H1 (cell line): ENCODE results near the gene CENPB. TPM values are rescaled to one million over a fixed set of nuclear protein-coding genes. Genes with fewer than 3 reads are reported as not detected.

Source experiments
- CTCF ChIA-PET: fragments of 300-600 bp; sonication (Branson Sonifier 250); formaldehyde crosslinking; loops from one replicate; lab custom pipeline; 2021; ENCODE audit not compliant: partially characterized antibody; lab: Charles Lee
- POLR2A ChIA-PET: fragments of 300-600 bp; sonication (Branson Sonifier 250); formaldehyde crosslinking; loops from one replicate; lab custom pipeline; 2021; ENCODE audit warnings: inconsistent platforms; ENCODE audit not compliant: partially characterized antibody; lab: Charles Lee
- DNase-seq, 2 experiments: peaks; one replicate each; pipeline versions ENCODE4 v3.0.0 to v3.0.0-alpha.2; 2010 to 2022; ENCODE audit warnings: low spot score in 2 of 2, low read depth in 1 of 2, mixed read lengths in 1 of 2
- FAIRE-seq: peaks from 2 replicates; lab custom pipeline; 2011; peaks lifted over from hg19 to GRCh38; lab: Jason Lieb, UNC
- H2AFZ ChIP-seq: 2 replicates; pipeline ENCODE4 v1.8.1; 2012; ENCODE audit warnings: low read length, inconsistent platforms
- H2AK5ac ChIP-seq: 2 replicates; pipeline ENCODE4 v1.6.1; 2013; ENCODE audit warnings: low read depth, low read length
- H2BK120ac ChIP-seq: replicated peaks from 2 replicates; pipeline ENCODE3; 2013; ENCODE audit warnings: low read depth, low read length, inconsistent platforms
- H2BK12ac ChIP-seq: 2 replicates; pipeline ENCODE4 v1.6.1; 2013; ENCODE audit warnings: low read depth, low read length
- H2BK15ac ChIP-seq: 2 replicates; pipeline ENCODE4 v1.6.1; 2013; ENCODE audit warnings: low read length
- H2BK20ac ChIP-seq: 2 replicates; pipeline ENCODE4 v1.6.1; 2013; ENCODE audit warnings: low read length
- H2BK5ac ChIP-seq: 2 replicates; pipeline ENCODE4 v1.6.1; 2013; ENCODE audit warnings: low read depth, low read length
- H3K14ac ChIP-seq: 2 replicates; pipeline ENCODE4 v1.6.1; 2013; ENCODE audit warnings: inconsistent platforms; ENCODE audit not compliant: insufficient read length
- H3K18ac ChIP-seq: 2 replicates; pipeline ENCODE4 v1.6.1; 2013; ENCODE audit warnings: low read length; ENCODE audit errors: extremely low read depth
- H3K23ac ChIP-seq: 2 replicates; pipeline ENCODE4 v1.6.1; 2013; ENCODE audit warnings: inconsistent platforms; ENCODE audit not compliant: insufficient read length
- H3K23me2 ChIP-seq: 2 replicates; pipeline ENCODE4 v1.6.1; 2013; ENCODE audit warnings: low read depth, low read length
- H3K27ac ChIP-seq: 2 replicates; pipeline ENCODE4 v1.6.1; 2011; ENCODE audit warnings: low read depth, low read length, inconsistent platforms
- H3K27me3 ChIP-seq, 4 experiments: replicated peaks in 1 of 4; 1 replicate in 1 of 4; 2 replicates in 3 of 4; pipeline versions ENCODE4 v1.6.1 to v1.8.1; 2011 to 2013; ENCODE audit warnings: low read length in 3 of 4, mild to moderate bottlenecking in 3 of 4, inconsistent platforms in 2 of 4, mixed read lengths in 2 of 4, moderate library complexity in 1 of 4; ENCODE audit not compliant: control insufficient read depth in 3 of 4, insufficient read depth in 3 of 4; ENCODE audit errors: extremely low read depth in 1 of 4
- H3K36me3 ChIP-seq, 4 experiments: 2 replicates each; pipeline versions ENCODE4 v1.6.1 to v1.8.1; 2011 to 2013; ENCODE audit warnings: mild to moderate bottlenecking in 4 of 4, low read length in 3 of 4, moderate library complexity in 2 of 4, control low read depth in 1 of 4, inconsistent platforms in 1 of 4; ENCODE audit not compliant: insufficient read depth in 4 of 4, control insufficient read depth in 2 of 4
- H3K4ac ChIP-seq: replicated peaks from 2 replicates; pipeline ENCODE3; 2013; ENCODE audit warnings: low read length, low read depth, mixed read lengths, inconsistent platforms; ENCODE audit not compliant: insufficient read length
- H3K4me1 ChIP-seq, 4 experiments: replicated peaks in 1 of 4; 1 replicate in 1 of 4; 2 replicates in 3 of 4; pipeline versions ENCODE4 v1.6.1 to v1.8.1; 2011 to 2013; ENCODE audit warnings: low read length in 3 of 4, inconsistent platforms in 2 of 4, mixed read lengths in 1 of 4; ENCODE audit not compliant: insufficient read depth in 4 of 4, control insufficient read depth in 3 of 4
- H3K4me2 ChIP-seq, 2 experiments: 2 replicates each; pipeline versions ENCODE4 v1.6.1 to v1.8.1; 2011 to 2013; ENCODE audit warnings: low read depth in 2 of 2, low read length in 2 of 2, control low read depth in 1 of 2, inconsistent platforms in 1 of 2, mild to moderate bottlenecking in 1 of 2; ENCODE audit not compliant: insufficient read depth in 1 of 2
- H3K4me3 ChIP-seq, 4 experiments: fragments of 200-600, 300-600 bp in 1 of 4; sonication (generic), shearing (Covaris generic), sonication (Bioruptor Twin) in 1 of 4; 2 replicates each; pipeline versions ENCODE4 v1.5.1 to v1.8.1; 2011 to 2016; ENCODE audit warnings: low read length in 4 of 4, low read depth in 3 of 4, control low read depth in 2 of 4, inconsistent platforms in 2 of 4, mild to moderate bottlenecking in 2 of 4, mixed read lengths in 1 of 4, moderate library complexity in 1 of 4; ENCODE audit not compliant: insufficient read depth in 2 of 4; ENCODE audit errors: extremely low read depth in 1 of 4
- H3K56ac ChIP-seq: replicated peaks from 2 replicates; pipeline ENCODE3; 2013; ENCODE audit warnings: low read depth, mild to moderate bottlenecking, mixed read lengths, low read length, inconsistent platforms; ENCODE audit not compliant: insufficient read length
- H3K79me1 ChIP-seq: 2 replicates; pipeline ENCODE4 v1.6.1; 2013; ENCODE audit warnings: low read depth, low read length, control low read depth
- H3K79me2 ChIP-seq, 2 experiments: 2 replicates each; pipeline versions ENCODE4 v1.6.1 to v1.8.1; 2012 to 2013; ENCODE audit warnings: low read length in 2 of 2, mild to moderate bottlenecking in 2 of 2, inconsistent platforms in 1 of 2; ENCODE audit not compliant: insufficient read depth in 2 of 2, control insufficient read depth in 1 of 2
- H3K9ac ChIP-seq, 4 experiments: replicated peaks in 1 of 4; 1 replicate in 1 of 4; 2 replicates in 3 of 4; pipeline versions ENCODE4 v1.6.1 to v1.8.1; 2011 to 2013; ENCODE audit warnings: low read depth in 3 of 4, low read length in 3 of 4, control low read depth in 2 of 4, mild to moderate bottlenecking in 2 of 4, moderate library complexity in 2 of 4, inconsistent platforms in 1 of 4; ENCODE audit errors: extremely low read depth in 1 of 4
- H3K9me3 ChIP-seq, 2 experiments: 2 replicates each; pipeline versions ENCODE4 v1.6.1 to v1.8.1; 2012 to 2013; ENCODE audit warnings: mild to moderate bottlenecking in 2 of 2, moderate library complexity in 2 of 2, control low read depth in 1 of 2, inconsistent platforms in 1 of 2, low read depth in 1 of 2, low read length in 1 of 2, mixed read lengths in 1 of 2; ENCODE audit not compliant: insufficient read depth in 2 of 2
- H4K20me1 ChIP-seq, 2 experiments: replicated peaks in 1 of 2; 2 replicates each; pipeline versions ENCODE3 to v1.8.1; 2011 to 2013; ENCODE audit warnings: inconsistent platforms in 2 of 2, low read length in 2 of 2, mild to moderate bottlenecking in 1 of 2; ENCODE audit not compliant: insufficient read depth in 2 of 2, control insufficient read depth in 1 of 2
- H4K5ac ChIP-seq: 2 replicates; pipeline ENCODE4 v1.6.1; 2013; ENCODE audit warnings: low read length, low read depth, mixed read lengths, inconsistent platforms; ENCODE audit not compliant: insufficient read length
- H4K8ac ChIP-seq: 2 replicates; pipeline ENCODE4 v1.8.0; 2013; ENCODE audit warnings: mild to moderate bottlenecking, moderate library complexity, low read length, inconsistent platforms; ENCODE audit not compliant: insufficient read depth; ENCODE audit errors: extremely low read depth
- H4K91ac ChIP-seq: replicated peaks from 2 replicates; pipeline ENCODE3; 2013; ENCODE audit warnings: low read length, mixed read lengths, inconsistent platforms; ENCODE audit not compliant: insufficient read length
- EP300 ChIP-seq, 2 experiments: IDR thresholded peaks; 1 replicate in 1 of 2; 2 replicates in 1 of 2; pipeline ENCODE4 v1.6.1; 2011 to 2012; ENCODE audit warnings: low read depth in 2 of 2, low read length in 2 of 2, mild to moderate bottlenecking in 2 of 2, borderline replicate concordance in 1 of 2, inconsistent platforms in 1 of 2, moderate library complexity in 1 of 2
- FOSL1 ChIP-seq: IDR thresholded peaks from 2 replicates; pipeline ENCODE4 v1.6.1; 2011; ENCODE audit warnings: mild to moderate bottlenecking, low read depth, low read length, moderate library complexity; ENCODE audit not compliant: insufficient read depth
- JUND ChIP-seq: IDR thresholded peaks from 2 replicates; pipeline ENCODE4 v1.6.1; 2011; ENCODE audit warnings: mild to moderate bottlenecking, improper control_type of control experiment, low read length
- TAF1 ChIP-seq: IDR thresholded peaks from 2 replicates; pipeline ENCODE4 v1.6.1; 2011; ENCODE audit warnings: mild to moderate bottlenecking, low read depth, low read length
- WGBS, 2 experiments: shearing (Covaris generic) in 1 of 2; methylation state at CpG; one replicate each; pipeline versions ENCODE4 v1.1.6 to v1.1.7; 2013 to 2015; ENCODE audit warnings: low lambda C conversion rate in 2 of 2, mixed read lengths in 2 of 2, inconsistent platforms in 1 of 2, low coverage in 1 of 2, missing lambda C conversion rate in 1 of 2; ENCODE audit not compliant: insufficient replicate concordance in 2 of 2, insufficient coverage in 1 of 2, insufficient read length in 1 of 2; ENCODE audit errors: extremely low coverage in 1 of 2, missing lambda C conversion rate in 1 of 2; 5-methylcytosine and 5-hydroxymethylcytosine counted together
- polyA plus RNA-seq, 7 experiments: library from polyadenylated mRNA; depleted of rRNA in 3 of 7; stranded (reverse) in 5 of 7; unstranded in 2 of 7; fragments of >200 nt in 5 of 7; fragments of 200-250 nt in 2 of 7; gene quantifications; 1 replicate in 5 of 7; 2 replicates in 1 of 7; 4 replicates in 1 of 7; pipeline versions ENCODE4 v1.2.1 to v1.2.3, GENCODE V29; 2011 to 2013; ENCODE audit warnings: missing spikeins in 2 of 7, mixed read lengths in 2 of 7
- total RNA-seq: library from RNA; stranded (reverse); fragmentation: NEBNext Ultra II Directional; extraction: Animal tissue kit (Norgen Biotek cat#: 25700); gene quantifications from 2 replicates; pipeline ENCODE4 v1.2.1, GENCODE V29; 2021
- TF ChIP-seq, protein P1 (sequence below): IDR thresholded peaks from 2 replicates; pipeline ENCODE4 v1.6.1; 2012; ENCODE audit warnings: inconsistent platforms

The CENPB gene
- total and polyA plus RNA-seq, 2 of the 8 experiments (the other 6 are each of a cell fraction or from before 2014, with no cell fraction given): 17.7 to 51.6 TPM

DNA sequence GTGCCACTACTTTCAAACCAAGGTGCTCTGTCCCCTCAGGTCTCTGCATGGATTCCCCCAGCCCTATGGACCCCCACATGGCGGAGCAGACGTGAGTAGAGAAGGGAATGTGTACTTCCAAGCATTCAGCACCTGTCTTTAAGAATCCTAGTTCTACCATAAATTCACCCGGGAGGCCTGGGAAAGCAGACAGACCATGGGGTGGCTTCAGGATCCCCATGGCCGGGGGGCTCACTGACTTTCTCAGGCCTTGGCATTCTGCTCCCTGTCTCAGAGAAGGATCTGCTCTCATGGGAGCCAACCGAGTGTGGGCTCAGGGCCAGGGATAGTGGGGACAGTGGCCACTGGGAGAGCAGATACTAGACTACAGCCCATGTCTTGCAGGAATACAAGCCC is 11.8 kb upstream of the CENPB start:
- H2BK12ac ChIP-seq: no peak overlapping the region
- no peak overlapping the region for H3K27ac ChIP-seq
- H3K4me2 ChIP-seq: no peak overlapping the region; a peak in 1 of 4 replicates
- H3K4me3 ChIP-seq: no peak overlapping the region
- no peak overlapping the region for H3K23ac ChIP-seq
- no peak overlapping the region for H2BK15ac ChIP-seq
- peaks cover 5 to 35% (median 28%) of the 10 kb centered on the region in 4 experiments for H3K4me1 ChIP-seq
- no peak overlapping the region; the same call in 1 of the 2 replicates for H4K8ac ChIP-seq
- peak overlapping the region; percentile 60 for H2BK120ac ChIP-seq
- POLR2A ChIA-PET: interaction anchor here (1.9 to 2.9 kb wide), 3 partner anchors 12 to 90 kb away, joined by 10 to 14 read pairs (median 13); partner anchors contain the start of genes CENPB and PANK2
- H3K36me3 ChIP-seq: peaks cover 4 to 22% (median 21%) of the 10 kb centered on the region in 4 experiments
- H2BK20ac ChIP-seq: peak overlapping the region; percentile 15; the same call in 1 of the 2 replicates
- CTCF ChIA-PET: no interaction called here
- H3K56ac ChIP-seq: no peak overlapping the region
- peaks cover 9% of the 10 kb centered on the region; the same call in 1 of the 2 replicates for H3K23me2 ChIP-seq
- no peak for TF ChIP-seq TAF1
- no peak for TF ChIP-seq FOSL1
- no peak for TF ChIP-seq JUND
- TF ChIP-seq EP300 (IDR thresholded peaks at IDR 0.05; ENCODE audit: borderline replicate concordance in 1 of 2, low read depth in 2 of 2, low read length in 2 of 2): no peak
- TF ChIP-seq, protein P1, sequence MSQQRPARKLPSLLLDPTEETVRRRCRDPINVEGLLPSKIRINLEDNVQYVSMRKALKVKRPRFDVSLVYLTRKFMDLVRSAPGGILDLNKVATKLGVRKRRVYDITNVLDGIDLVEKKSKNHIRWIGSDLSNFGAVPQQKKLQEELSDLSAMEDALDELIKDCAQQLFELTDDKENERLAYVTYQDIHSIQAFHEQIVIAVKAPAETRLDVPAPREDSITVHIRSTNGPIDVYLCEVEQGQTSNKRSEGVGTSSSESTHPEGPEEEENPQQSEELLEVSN: no peak
- peaks cover 3% of the 10 kb centered on the region in 2 experiments for H4K20me1 ChIP-seq
- no peak overlapping the region for H3K4ac ChIP-seq
- H2AFZ ChIP-seq: no peak overlapping the region
- H3K14ac ChIP-seq: no peak overlapping the region
- no peaks in the 10 kb centered on the region; a peak in 1 of 4 replicates for H3K79me2 ChIP-seq
- H3K79me1 ChIP-seq: no peaks in the 10 kb centered on the region; the same call in 1 of the 2 replicates
- H3K18ac ChIP-seq: no peak overlapping the region
- no peak for FAIRE-seq
- H4K5ac ChIP-seq: no peak overlapping the region
- H4K91ac ChIP-seq: no peak overlapping the region
- 0 out of 2 replicates have a peak overlapping the region, but pooled peaks have one; percentile 83 for H2BK5ac ChIP-seq
- no peak for DNase-seq
- H2AK5ac ChIP-seq: no peak overlapping the region
- no peaks in the 10 kb centered on the region for H3K9me3 ChIP-seq
- peaks cover 0 to 3% (median 0%) of the 10 kb centered on the region in 4 experiments; a peak in 1 of 7 replicates for H3K27me3 ChIP-seq
- H3K9ac ChIP-seq: no peak overlapping the region
- WGBS, 2 experiments: 83% methylated on average over 5 of the region's 5 CpGs; no CpG with 5 or more reads in 1 of the 2 experiments
